Measurements from ENCODE around the gene UBXN1. TPM values are rescaled to one million over a fixed set of nuclear protein-coding genes. Genes with fewer than 3 reads are reported as not detected.

Gene UBXN1
- total RNA-seq, 4 donors from 2014 or later, result 192 to 277 (median 234) TPM

- Histone ChIP-seq H3K4me3 (no peak overlapping the region), H3K27me3 (no peaks in the 10 kb centered on the region), H3K9me3 (no peaks in the 10 kb centered on the region), H3K4me1 (peaks cover 41 to 59% (median 48%) of the 10 kb centered on the region in 4 donors), H3K27ac (replicated peaks in 1 of 4) (no peak overlapping the region), H3K36me3 (peaks cover 18 to 35% (median 33%) of the 10 kb centered on the region in 4 donors)
- 89% methylated on average over 6 of the region's 11 CpGs for WGBS
- TF ChIP-seq EP300 (IDR thresholded peaks at IDR 0.05) (no peak), POLR2A (IDR thresholded peaks at IDR 0.05; ENCODE audit: low read depth) (no peak), POLR2AphosphoS5 (IDR thresholded peaks at IDR 0.05) (no peak)
- TF ChIP-seq, protein P1, sequence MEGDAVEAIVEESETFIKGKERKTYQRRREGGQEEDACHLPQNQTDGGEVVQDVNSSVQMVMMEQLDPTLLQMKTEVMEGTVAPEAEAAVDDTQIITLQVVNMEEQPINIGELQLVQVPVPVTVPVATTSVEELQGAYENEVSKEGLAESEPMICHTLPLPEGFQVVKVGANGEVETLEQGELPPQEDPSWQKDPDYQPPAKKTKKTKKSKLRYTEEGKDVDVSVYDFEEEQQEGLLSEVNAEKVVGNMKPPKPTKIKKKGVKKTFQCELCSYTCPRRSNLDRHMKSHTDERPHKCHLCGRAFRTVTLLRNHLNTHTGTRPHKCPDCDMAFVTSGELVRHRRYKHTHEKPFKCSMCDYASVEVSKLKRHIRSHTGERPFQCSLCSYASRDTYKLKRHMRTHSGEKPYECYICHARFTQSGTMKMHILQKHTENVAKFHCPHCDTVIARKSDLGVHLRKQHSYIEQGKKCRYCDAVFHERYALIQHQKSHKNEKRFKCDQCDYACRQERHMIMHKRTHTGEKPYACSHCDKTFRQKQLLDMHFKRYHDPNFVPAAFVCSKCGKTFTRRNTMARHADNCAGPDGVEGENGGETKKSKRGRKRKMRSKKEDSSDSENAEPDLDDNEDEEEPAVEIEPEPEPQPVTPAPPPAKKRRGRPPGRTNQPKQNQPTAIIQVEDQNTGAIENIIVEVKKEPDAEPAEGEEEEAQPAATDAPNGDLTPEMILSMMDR (IDR thresholded peaks at IDR 0.05), result no peak
- intact Hi-C loops (cut with DNase I), result no loop called here
- DNase-seq (ENCODE audit: extremely low spot score), result no peak
Measured at GRCh38 chr11:62648967-62649364, 29.9 kb downstream of the UBXN1 start.

- intact Hi-C loops (cut with DNase I), result no loop called here
- H3K27ac ChIP-seq (replicated peaks in 1 of 4), result peak overlapping the region in 1 of 4 donors; percentile 92
- no peak for DNase-seq (ENCODE audit: extremely low spot score)
- no peaks in the 10 kb centered on the region for H3K9me3 ChIP-seq
- peaks cover 41 to 62% (median 49%) of the 10 kb centered on the region in 4 donors for H3K4me1 ChIP-seq
- no peak overlapping the region for H3K4me3 ChIP-seq
- H3K27me3 ChIP-seq, result no peaks in the 10 kb centered on the region
- TF ChIP-seq, protein P1 (IDR thresholded peaks at IDR 0.05), result no peak
- no peak for TF ChIP-seq EP300 (IDR thresholded peaks at IDR 0.05)
- no peak for TF ChIP-seq POLR2A (IDR thresholded peaks at IDR 0.05; ENCODE audit: low read depth)
- no peak for TF ChIP-seq POLR2AphosphoS5 (IDR thresholded peaks at IDR 0.05)
- H3K36me3 ChIP-seq, result peaks cover 20 to 41% (median 39%) of the 10 kb centered on the region in 4 donors
- 95% methylated on average over 13 of the region's 24 CpGs for WGBS
Measured at GRCh38 chr11:62648185-62648966, 30.5 kb downstream of the UBXN1 start.

- Histone ChIP-seq H3K27me3 (no peaks in the 10 kb centered on the region), H3K4me3 (no peak overlapping the region), H3K27ac (replicated peaks in 1 of 4) (peak overlapping the region in 1 of 4 donors; percentile 92), H3K4me1 (peaks cover 40 to 63% (median 46%) of the 10 kb centered on the region in 4 donors), H3K36me3 (peaks cover 23 to 48% (median 46%) of the 10 kb centered on the region in 4 donors), H3K9me3 (no peaks in the 10 kb centered on the region)
- WGBS, result 83% methylated on average over 4 of the region's 6 CpGs
- no peak for TF ChIP-seq POLR2A (IDR thresholded peaks at IDR 0.05; ENCODE audit: low read depth)
- TF ChIP-seq EP300 (IDR thresholded peaks at IDR 0.05), result no peak
- TF ChIP-seq, protein P1 (IDR thresholded peaks at IDR 0.05), result no peak
- no peak for TF ChIP-seq POLR2AphosphoS5 (IDR thresholded peaks at IDR 0.05)
- intact Hi-C loops (cut with DNase I), result no loop called here
- no peak for DNase-seq (ENCODE audit: extremely low spot score)
Measured at GRCh38 chr11:62647609-62648005, 31.3 kb downstream of the UBXN1 start.

DNA sequence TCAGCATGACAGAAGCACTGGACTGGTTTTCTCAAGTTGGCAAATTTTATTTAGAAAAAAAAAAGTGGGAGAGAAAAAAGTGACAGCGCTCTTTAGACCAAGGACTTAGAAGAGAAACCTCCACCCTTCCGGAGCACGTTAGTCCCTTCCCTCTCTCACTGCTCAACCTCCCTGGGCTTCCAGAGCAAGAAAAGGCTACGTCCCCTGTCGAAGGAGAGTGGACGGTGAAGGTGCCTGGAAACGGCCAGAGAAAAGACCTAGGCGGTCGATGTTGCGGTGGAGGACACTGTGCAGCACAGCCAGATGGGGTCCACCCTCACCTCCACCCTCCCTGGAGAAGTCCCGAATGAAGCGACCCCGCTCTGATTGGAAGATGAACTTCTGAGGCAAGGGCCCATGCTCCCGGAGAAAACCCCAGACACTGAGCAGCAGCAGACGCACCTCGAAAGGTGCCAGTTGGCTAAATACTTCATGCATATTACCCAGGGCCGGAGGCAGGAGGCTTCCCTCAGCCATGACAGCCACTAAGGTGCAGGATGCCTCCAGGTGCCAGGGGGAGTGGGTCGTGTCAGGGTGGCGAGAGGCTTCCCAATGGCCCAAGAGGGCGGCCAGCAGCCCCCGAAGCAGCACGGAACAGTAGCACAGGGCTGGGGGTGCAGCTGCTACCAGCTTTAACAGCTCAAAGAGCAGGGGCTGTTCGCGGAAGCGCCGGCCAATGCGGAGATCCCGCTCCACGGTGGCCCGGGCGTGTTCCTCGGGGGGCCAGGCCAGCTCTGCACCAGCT lies 31.9 kb downstream of the UBXN1 start:
- Histone ChIP-seq H3K27ac (replicated peaks in 1 of 4) (peak overlapping the region; percentile 45 to 92 (median 91)), H3K27me3 (no peaks in the 10 kb centered on the region), H3K36me3 (peaks cover 23 to 54% (median 46%) of the 10 kb centered on the region in 4 donors), H3K4me3 (peak overlapping the region; percentile 81 to 96 (median 86)), H3K4me1 (peaks cover 34 to 57% (median 41%) of the 10 kb centered on the region in 4 donors), H3K9me3 (no peaks in the 10 kb centered on the region)
- TF ChIP-seq POLR2AphosphoS5 (IDR thresholded peaks at IDR 0.05) (no peak), EP300 (IDR thresholded peaks at IDR 0.05) (no peak), POLR2A (IDR thresholded peaks at IDR 0.05; ENCODE audit: low read depth) (no peak)
- TF ChIP-seq, protein P1 (IDR thresholded peaks at IDR 0.05), result no peak
- no peak for DNase-seq (ENCODE audit: extremely low spot score)
- intact Hi-C loops (cut with DNase I), result no loop called here
- WGBS, result 38% methylated on average over 17 of the region's 32 CpGs
